C4-2B (cell line): ENCODE data around the gene VDAC1.

ENCODE experiments used
- CTCF ChIP-seq: fragments of 450-650 bp; conservative IDR thresholded peaks from 2 replicates; pipeline ENCODE4 v1.5.1; 2017; ENCODE audit warnings: mild to moderate bottlenecking
- ZFX ChIP-seq: fragments of 450-650 bp; IDR thresholded peaks from 2 replicates; pipeline ENCODE4 v1.6.1; 2017

- TF ChIP-seq CTCF (no peak), ZFX (no peak)
Measured at GRCh38 chr5:133998807-133999206, 6.0 kb downstream of the VDAC1 start.
